ENCODE results near the gene CHPF2. TPM values are rescaled to one million over a fixed set of nuclear protein-coding genes. Genes with fewer than 3 reads are reported as not detected.
A peak's percentile ranks its signal among the peaks of the same experiment; 100 is the strongest.

Gene CHPF2
- total and polyA plus RNA-seq, 2 of the 13 experiments (the other 11 are each of a cell fraction or from before 2014, with no cell fraction given) = 15.4 to 21.5 TPM

GRCh38 chr7:151244841-151245346, 12.6 kb downstream of the CHPF2 start:
- Histone ChIP-seq H3K4me1 (ENCODE audit: insufficient read depth, low read length) (peaks cover 74% of the 10 kb centered on the region), H3K27ac (ENCODE audit: extremely low read length, insufficient read depth, low read length) (no peak overlapping the region), H2AFZ (ENCODE audit: low read length) (no peak overlapping the region), H3K36me3 (replicated peaks in 1 of 2; ENCODE audit: control insufficient read depth in 1 of 2, insufficient read depth in 2 of 2, low read length in 2 of 2) (no peaks in the 10 kb centered on the region), H3K79me2 (ENCODE audit: insufficient read depth, low read length) (no peaks in the 10 kb centered on the region), H3K9me3 (ENCODE audit: low read length) (no peaks in the 10 kb centered on the region), H3K27me3 (ENCODE audit: control insufficient read depth in 1 of 2, insufficient read depth in 2 of 2, low read length in 2 of 2) (peaks cover 7 to 45% of the 10 kb centered on the region in 2 experiments; a peak in 3 of 5 replicates), H3K4me2 (ENCODE audit: low read depth, low read length) (peak overlapping the region; percentile 76), H3K4me3 (replicated peaks in 1 of 3; ENCODE audit: insufficient read depth in 1 of 3, low read depth in 2 of 3, low read length in 3 of 3) (peak overlapping the region; percentile 43 to 66 (median 49); a peak in 5 of 6 replicates), H4K20me1 (ENCODE audit: insufficient read depth, low read length) (no peaks in the 10 kb centered on the region; the same call in 1 of the 2 replicates), H3K9ac (ENCODE audit: insufficient read depth, low read depth, low read length) (no peak overlapping the region)
- WGBS (ENCODE audit: low lambda C conversion rate) = 8% methylated on average over 3 of the region's 15 CpGs
- intact Hi-C loops (cut with micrococcal nuclease; ENCODE audit: unreplicated experiment) = loop anchor here (2.0 to 10.0 kb wide), 3 partner anchors 54 to 160 kb away; partner anchors contain the start of genes AGAP3, FASTK and TMUB1
- ChIA-PET POLR2A (interaction anchor here (1.9 kb wide), 1 partner anchor 12 kb away, joined by 8 read pairs; the partner anchor contains the start of gene CHPF2), CTCF (ENCODE audit: low intra/inter-chr PET ratio, low total read pairs) (interaction anchor here (1.3 to 2.6 kb wide), 4 partner anchors 17 to 106 kb away, joined by 4 to 18 read pairs (median 6); no protein-coding TSS in a partner anchor)
- in situ Hi-C loops (cut with HindIII; ENCODE audit: extremely low pct_ligation_motif_present, low pct_unique_long_range_greater_than_20kb) = no loop called here
- no TSS peak for BruUV-seq (replicated peaks)
- DNase-seq (ENCODE audit: low spot score) = no peak
- TF ChIP-seq TERF1 (CRISPR knock-in tag; IDR thresholded peaks at IDR 0.05) = no peak
- TF ChIP-seq TAF1 (CRISPR knock-in tag; IDR thresholded peaks at IDR 0.05) = no peak
- no peak for TF ChIP-seq ZBTB34 (CRISPR knock-in tag; IDR thresholded peaks at IDR 0.05)
- TF ChIP-seq EZH2 (conservative IDR thresholded peaks at IDR 0.05; ENCODE audit: low read depth, low read length) = 0 out of 2 replicates have a peak, but pooled peaks have one; percentile 30
- ATAC-seq = no peak
- FAIRE-seq = no peak

Data from HepG2 (cell line).